ENCODE measurements around the gene B4GALNT4.

Gene B4GALNT4

GRCh38 chr11:406796-407650, 37.7 kb downstream of the B4GALNT4 start:
- H3K36me3 ChIP-seq: no peaks in the 10 kb centered on the region
- H3K4me1 ChIP-seq: no peaks in the 10 kb centered on the region
- no peaks in the 10 kb centered on the region for H3K27me3 ChIP-seq
- peak; percentile 72 for DNase-seq
- no peaks in the 10 kb centered on the region for H3K9me3 ChIP-seq
- TF ChIP-seq CTCF (IDR thresholded peaks at IDR 0.05; ENCODE audit: low read depth, low read length): no peak
- peak overlapping the region; percentile 34 for H3K4me3 ChIP-seq (ENCODE audit: low read depth, low read length)

- DNase-seq: no peak
- Histone ChIP-seq H3K9me3 (no peaks in the 10 kb centered on the region), H3K4me3 (ENCODE audit: low read depth, low read length) (no peak overlapping the region), H3K36me3 (no peaks in the 10 kb centered on the region), H3K27me3 (no peaks in the 10 kb centered on the region), H3K4me1 (no peaks in the 10 kb centered on the region)
- TF ChIP-seq CTCF (IDR thresholded peaks at IDR 0.05; ENCODE audit: low read depth, low read length): no peak
Measured at GRCh38 chr11:407651-408123, 38.4 kb downstream of the B4GALNT4 start.

GRCh38 chr11:408154-409007, 39.1 kb downstream of the B4GALNT4 start:
- Histone ChIP-seq H3K4me3 (ENCODE audit: low read depth, low read length) (no peak overlapping the region), H3K4me1 (no peaks in the 10 kb centered on the region), H3K36me3 (no peaks in the 10 kb centered on the region), H3K9me3 (no peaks in the 10 kb centered on the region), H3K27me3 (peaks cover 4% of the 10 kb centered on the region)
- DNase-seq: no peak
- no peak for TF ChIP-seq CTCF (IDR thresholded peaks at IDR 0.05; ENCODE audit: low read depth, low read length)

GRCh38 chr11:409008-409599, 39.8 kb downstream of the B4GALNT4 start:
- H3K27me3 ChIP-seq: peaks cover 4% of the 10 kb centered on the region

More at GRCh38 chr11:409008-409599, 39.8 kb downstream of the B4GALNT4 start:
- Histone ChIP-seq H3K9me3 (no peaks in the 10 kb centered on the region), H3K4me3 (ENCODE audit: low read depth, low read length) (no peak overlapping the region), H3K4me1 (no peaks in the 10 kb centered on the region), H3K36me3 (no peaks in the 10 kb centered on the region)
- TF ChIP-seq CTCF (IDR thresholded peaks at IDR 0.05; ENCODE audit: low read depth, low read length): no peak
- DNase-seq: no peak

Data from BE2C (cell line).